Progenitor cell of endocrine pancreas (in vitro differentiated cells): ENCODE measurements around the gene TM9SF2. TPM values are rescaled to one million over a fixed set of nuclear protein-coding genes. Genes with fewer than 3 reads are reported as not detected.

ENCODE experiments used
- DNase-seq: peaks from one replicate; pipeline ENCODE4 v3.0.0; 2021; ENCODE audit warnings: low spot score; ENCODE audit not compliant: unreplicated experiment
- H3K27ac Mint-ChIP-seq: 2 replicates; pipeline ENCODE4 v1.8.0; 2021; ENCODE audit warnings: mild to moderate bottlenecking, moderate library complexity, mixed read lengths
- H3K27me3 Mint-ChIP-seq: 2 replicates; pipeline ENCODE4 v1.8.0; 2021; ENCODE audit warnings: mixed read lengths
- H3K36me3 Mint-ChIP-seq: 2 replicates; pipeline ENCODE4 v1.8.0; 2022; ENCODE audit warnings: mixed read lengths; ENCODE audit not compliant: insufficient read depth
- H3K4me1 Mint-ChIP-seq: 2 replicates; pipeline ENCODE4 v1.8.0; 2021; ENCODE audit warnings: low read depth, mixed read lengths
- H3K4me3 Mint-ChIP-seq: 2 replicates; pipeline ENCODE4 v1.8.0; 2021; ENCODE audit warnings: low read depth, mild to moderate bottlenecking, moderate library complexity, mixed read lengths
- H3K9me3 Mint-ChIP-seq: 2 replicates; pipeline ENCODE4 v1.8.0; 2021; ENCODE audit warnings: low read depth, mixed read lengths
- CTCF ChIP-seq: fragments of 200-600 bp; sonication (generic); IDR thresholded peaks from one replicate; pipeline ENCODE4 v1.5.0; 2021; ENCODE audit warnings: antibody characterized with exemption, mild to moderate bottlenecking; ENCODE audit not compliant: unreplicated experiment
- total RNA-seq: library from RNA; stranded (reverse); gene quantifications from 2 replicates; pipeline ENCODE4 v1.2.1, GENCODE V29; 2021

The TM9SF2 gene
- total RNA-seq, 1 donor from 2014 or later = 109 TPM

- H3K36me3 Mint-ChIP-seq = no peaks in the 10 kb centered on the region
- H3K27ac Mint-ChIP-seq = no peak overlapping the region
Observed at GRCh38 chr13:99587893-99588606, 86.8 kb downstream of the TM9SF2 start.

GRCh38 chr13:99589575-99589974, 88.3 kb downstream of the TM9SF2 start:
- no peak for DNase-seq
- H3K4me1 Mint-ChIP-seq = no peaks in the 10 kb centered on the region
- no peak overlapping the region for H3K4me3 Mint-ChIP-seq
- no peak overlapping the region for H3K27ac Mint-ChIP-seq
- TF ChIP-seq CTCF = no peak
- H3K36me3 Mint-ChIP-seq = no peaks in the 10 kb centered on the region
- no peaks in the 10 kb centered on the region for H3K9me3 Mint-ChIP-seq
- no peaks in the 10 kb centered on the region for H3K27me3 Mint-ChIP-seq

More at GRCh38 chr13:99587893-99588606, 86.8 kb downstream of the TM9SF2 start:
- no peaks in the 10 kb centered on the region for H3K9me3 Mint-ChIP-seq
- H3K4me3 Mint-ChIP-seq = no peak overlapping the region
- no peak for TF ChIP-seq CTCF
- no peaks in the 10 kb centered on the region for H3K4me1 Mint-ChIP-seq
- no peaks in the 10 kb centered on the region for H3K27me3 Mint-ChIP-seq
- no peak for DNase-seq

GRCh38 chr13:99590519-99591011, 89.3 kb downstream of the TM9SF2 start:
- no peak overlapping the region for H3K27ac Mint-ChIP-seq
- no peaks in the 10 kb centered on the region for H3K4me1 Mint-ChIP-seq
- no peaks in the 10 kb centered on the region for H3K9me3 Mint-ChIP-seq
- H3K4me3 Mint-ChIP-seq = no peak overlapping the region
- TF ChIP-seq CTCF = no peak
- no peaks in the 10 kb centered on the region for H3K27me3 Mint-ChIP-seq
- H3K36me3 Mint-ChIP-seq = no peaks in the 10 kb centered on the region
- DNase-seq = no peak

- no peak overlapping the region for H3K4me3 Mint-ChIP-seq
- no peaks in the 10 kb centered on the region for H3K9me3 Mint-ChIP-seq
- peaks cover 7% of the 10 kb centered on the region for H3K27me3 Mint-ChIP-seq
- TF ChIP-seq CTCF = no peak
- no peaks in the 10 kb centered on the region for H3K4me1 Mint-ChIP-seq
- no peak for DNase-seq
- no peaks in the 10 kb centered on the region for H3K36me3 Mint-ChIP-seq
- H3K27ac Mint-ChIP-seq = no peak overlapping the region
Observed at GRCh38 chr13:99596180-99596579, 94.9 kb downstream of the TM9SF2 start.

- Mint-ChIP-seq H3K27me3 (peaks cover 31% of the 10 kb centered on the region), H3K36me3 (no peaks in the 10 kb centered on the region), H3K4me3 (no peak overlapping the region), H3K27ac (no peak overlapping the region), H3K9me3 (no peaks in the 10 kb centered on the region), H3K4me1 (no peaks in the 10 kb centered on the region)
- TF ChIP-seq CTCF = peak; percentile 22
- no peak for DNase-seq
Observed at GRCh38 chr13:99600318-99600717, 99.0 kb downstream of the TM9SF2 start.
